CD4-positive, alpha-beta T cell treated with Interleukin-1 beta for 1 hour (primary cell): ENCODE data around the gene KCNMA1.
"Not testable (repeated sequence)": the region's sequence is repeated elsewhere in the genome, so short reads cannot be mapped to it uniquely, and the experiment has no call there.

Experiments
- DNase-seq, 2 donors: peaks; one replicate each; pipeline ENCODE4 v3.0.0-alpha.2; 2020 to 2022

KCNMA1 gene

DNA sequence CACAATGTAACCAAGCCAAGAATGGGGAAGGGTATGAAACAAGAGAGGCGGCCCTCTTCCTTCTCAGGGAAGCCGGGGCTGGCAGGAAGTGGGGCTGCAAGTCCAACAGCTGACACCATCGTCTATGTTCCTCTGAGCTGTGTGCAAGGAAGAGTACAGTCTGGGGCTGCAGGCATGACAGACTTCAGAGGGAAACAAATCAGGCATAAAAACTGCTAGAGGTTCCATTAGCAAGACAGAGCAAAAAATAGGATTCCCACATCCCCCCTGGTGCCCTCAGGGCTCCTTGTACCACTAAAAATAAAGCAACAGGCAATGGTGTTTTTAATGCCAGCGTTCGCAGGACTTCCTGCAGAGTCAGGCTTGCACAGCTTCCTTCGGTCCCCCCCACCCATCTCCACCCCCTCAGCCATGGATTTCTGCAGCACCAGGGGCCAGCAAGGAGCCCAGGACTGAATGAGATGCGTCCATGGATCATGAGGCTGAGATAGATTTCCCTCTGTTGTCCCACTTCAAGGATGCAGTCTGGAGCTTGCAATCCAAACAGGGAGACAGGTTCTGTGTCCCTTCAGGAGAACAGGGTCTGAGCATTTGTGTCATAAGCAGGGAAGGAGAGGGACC is 34.6 kb downstream of the KCNMA1 start:
- DNase-seq: no peak

DNA sequence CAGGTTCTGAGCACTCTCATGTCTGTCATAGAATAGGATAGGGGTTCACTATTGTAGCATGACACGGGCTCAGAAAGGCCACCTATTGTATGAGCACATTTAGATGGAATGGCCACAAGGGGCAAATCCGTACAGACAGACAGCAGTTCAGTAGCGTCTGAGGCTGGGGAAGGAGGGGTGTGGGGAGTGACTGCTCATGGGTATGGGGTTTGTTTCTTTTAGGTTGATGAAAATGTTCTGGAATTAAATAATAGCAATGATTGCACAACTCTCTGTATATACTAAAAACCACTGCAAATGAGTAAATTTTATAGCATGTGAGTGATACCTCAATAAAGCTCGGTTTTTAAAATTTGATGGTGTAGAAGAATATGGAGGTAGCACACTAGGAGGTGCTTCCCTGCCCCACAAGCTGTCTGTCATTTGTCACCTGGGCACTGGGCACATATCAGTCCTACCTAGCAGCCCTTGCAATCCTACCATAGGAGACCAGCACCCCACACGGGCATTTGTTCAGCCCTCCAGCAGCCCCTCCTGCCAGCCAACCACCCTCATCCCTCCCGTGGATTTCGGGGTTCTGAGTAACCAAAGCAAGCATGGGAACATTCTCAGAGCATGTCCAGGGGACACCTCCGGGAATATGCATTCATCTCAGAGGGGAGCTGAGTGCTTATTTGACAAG is 35.2 kb downstream of the KCNMA1 start:
- DNase-seq: no peak

DNA sequence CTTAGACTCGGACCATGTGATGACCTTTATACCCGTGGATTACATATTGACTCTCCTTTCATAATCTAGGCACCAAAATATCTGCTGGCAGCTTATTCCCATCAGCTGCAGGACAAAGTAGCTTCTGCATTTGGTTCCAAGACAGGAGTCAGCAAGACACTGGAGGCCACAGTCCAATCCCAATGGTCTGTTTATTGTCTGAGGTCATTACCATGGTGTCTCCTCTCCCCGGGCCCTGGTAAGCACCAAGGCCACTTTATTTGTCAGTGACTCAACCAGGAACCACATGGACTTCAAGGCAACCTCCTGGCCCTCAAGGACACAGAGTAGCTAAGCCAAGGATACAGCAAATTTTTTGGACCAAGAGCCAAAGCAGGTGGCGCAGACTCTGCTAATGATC is 36.1 kb downstream of the KCNMA1 start:
- no peak for DNase-seq

DNA sequence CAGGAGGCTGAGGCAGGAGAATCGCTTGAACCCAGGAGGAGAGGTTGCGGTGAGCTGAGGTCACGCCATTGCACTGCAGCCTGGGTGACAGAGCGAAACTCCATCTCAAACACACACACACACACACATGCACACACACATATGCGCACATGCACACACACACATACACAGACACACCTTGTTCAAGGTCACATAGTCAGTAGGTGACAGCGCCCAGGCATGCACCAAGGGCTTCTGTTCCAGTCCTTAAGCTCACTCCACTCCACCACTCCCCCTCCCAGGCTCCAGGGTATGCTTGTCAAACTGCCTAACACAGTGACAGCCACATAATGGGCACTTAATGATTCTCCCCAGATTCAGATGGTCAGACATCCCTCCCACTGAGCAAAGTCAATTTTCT is 37.0 kb downstream of the KCNMA1 start:
- DNase-seq: no peak

DNA sequence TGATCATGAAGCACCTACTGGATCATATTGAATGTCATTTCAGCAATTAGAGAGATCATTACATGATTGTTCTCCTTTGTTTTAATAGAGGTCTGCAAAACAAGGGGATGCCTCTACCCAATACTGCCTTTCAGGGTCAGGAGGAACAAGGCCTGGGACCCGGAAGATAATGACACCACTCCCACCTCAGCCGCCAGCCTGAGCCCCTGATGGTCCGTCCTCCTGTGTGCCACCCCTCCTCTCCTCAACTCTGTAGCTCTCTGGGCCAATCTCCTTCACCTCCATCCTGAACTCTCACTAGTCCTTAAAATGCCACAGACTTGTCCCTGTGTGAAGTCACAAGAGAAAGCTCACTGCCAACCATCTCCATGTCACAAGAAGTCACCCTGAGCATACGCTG is 38.0 kb downstream of the KCNMA1 start:
- DNase-seq: no peak

DNA sequence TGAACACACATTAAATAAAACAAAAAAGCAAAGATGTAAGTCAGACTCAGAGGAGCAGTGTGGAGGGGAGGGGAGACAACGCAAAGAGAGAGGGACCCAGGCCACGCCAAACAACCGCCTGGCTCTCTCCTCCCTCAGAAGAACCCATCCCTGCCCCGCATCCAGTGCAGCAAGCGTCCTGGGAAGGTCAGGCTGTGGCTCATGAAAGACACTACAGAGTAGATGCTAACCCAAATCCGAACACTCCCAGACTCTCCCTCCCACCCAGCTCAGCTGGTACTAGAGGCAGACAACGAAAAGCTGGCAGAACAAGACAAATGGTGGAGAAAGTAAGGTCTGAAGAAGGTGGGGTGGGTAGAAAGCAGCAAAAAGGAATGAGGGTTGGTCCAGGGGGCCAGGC is 39.0 kb downstream of the KCNMA1 start:
- DNase-seq: no peak

DNA sequence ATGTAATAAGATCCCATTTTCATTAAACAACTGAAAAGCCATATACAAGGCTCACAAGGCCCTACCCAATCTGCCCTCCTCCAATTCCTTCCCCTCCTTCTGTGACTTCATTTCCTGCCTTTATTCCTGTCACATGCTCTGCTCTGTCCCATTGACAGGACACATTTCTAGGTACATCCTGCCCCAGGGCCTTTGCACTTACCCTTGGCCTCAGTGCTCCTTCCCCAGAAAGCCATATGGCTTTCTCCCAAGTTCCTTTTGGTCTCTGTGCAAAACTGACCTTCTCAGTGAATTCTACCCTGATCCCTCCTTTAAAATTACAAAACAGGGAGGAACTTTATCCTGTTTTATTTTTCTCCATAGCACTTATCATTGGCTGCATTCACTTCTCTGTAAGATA is 40.0 kb downstream of the KCNMA1 start:
- no peak for DNase-seq

DNA sequence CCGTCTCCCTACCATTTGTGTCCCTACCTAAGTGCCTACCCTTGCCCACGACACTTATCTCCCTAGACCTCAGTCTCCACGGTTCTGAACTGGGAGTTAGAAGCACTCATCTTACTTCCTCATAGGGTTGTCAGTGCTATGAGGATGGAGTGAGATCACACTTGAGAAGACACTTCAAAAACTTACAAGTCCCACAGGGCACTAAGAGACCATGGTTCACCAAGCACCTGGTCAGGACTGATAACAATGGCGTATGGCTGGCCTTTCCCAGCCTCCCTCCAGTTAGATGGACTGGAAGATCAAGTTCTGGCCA is 43.2 kb downstream of the KCNMA1 start:
- no peak for DNase-seq

DNA sequence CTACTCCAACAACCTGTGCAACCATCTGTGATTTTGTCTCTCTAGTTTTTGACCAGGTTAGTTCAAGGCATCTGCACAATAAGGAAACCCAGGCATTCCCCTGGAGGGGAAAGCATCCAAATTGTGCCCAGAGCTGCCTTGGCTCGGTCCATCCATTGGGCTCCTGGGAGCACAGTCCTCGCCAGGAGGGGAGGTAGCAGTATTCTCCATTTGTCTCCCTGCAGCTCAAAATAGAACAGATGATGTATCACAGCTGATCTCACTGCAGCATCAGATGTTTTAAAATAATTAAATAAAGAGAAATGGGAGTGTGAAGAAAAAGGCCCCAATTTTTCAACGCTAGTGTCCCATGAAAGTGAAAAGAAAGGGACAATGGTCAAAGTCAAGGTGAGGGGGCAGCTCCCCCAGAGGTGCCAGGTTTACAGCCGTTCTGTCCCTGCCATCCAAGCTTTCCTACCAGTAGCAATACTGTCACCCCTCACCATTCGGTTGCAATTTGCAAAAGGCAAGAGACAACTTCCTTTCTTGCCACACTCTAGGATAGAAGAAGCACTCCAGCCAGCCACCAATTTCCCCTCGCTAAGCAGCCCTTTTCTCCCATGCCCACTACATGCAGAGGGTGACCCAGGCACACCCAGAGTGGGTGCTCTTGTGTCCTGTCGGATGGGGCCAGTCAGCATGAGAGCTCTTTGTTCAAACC is 43.7 kb downstream of the KCNMA1 start:
- no peak for DNase-seq

DNA sequence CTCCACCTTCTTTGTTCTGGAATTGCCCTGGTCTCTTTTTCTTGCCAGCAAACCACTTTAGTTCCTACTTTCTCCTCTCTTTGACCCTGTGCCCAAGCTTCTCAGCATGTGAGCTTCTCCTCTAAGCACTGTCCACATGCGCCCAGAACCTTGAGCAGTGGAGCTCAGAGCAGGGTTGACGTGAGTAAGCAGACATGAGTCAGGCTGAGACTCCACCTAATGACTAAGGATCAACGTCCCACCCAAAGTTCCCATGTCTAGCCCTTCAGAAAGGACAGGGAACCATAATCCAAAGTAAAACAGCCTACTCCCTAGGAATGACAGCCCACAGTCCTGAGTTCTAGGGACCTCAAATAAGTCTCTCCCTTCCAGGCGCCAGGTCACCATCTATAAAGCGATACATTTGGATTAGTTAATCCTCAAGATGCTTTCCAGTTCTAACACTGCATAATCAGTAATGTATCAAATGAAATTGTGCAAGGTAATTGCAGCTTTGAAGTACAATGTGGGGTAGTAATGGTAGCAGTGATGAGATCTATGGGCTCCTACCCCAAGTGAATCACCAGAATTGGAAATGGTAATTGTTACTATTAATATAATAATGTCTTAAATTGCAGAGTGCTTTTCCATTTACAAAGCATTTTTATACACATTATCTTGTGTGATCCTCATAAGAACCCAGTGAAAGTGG is 44.5 kb downstream of the KCNMA1 start:
- no peak for DNase-seq

DNA sequence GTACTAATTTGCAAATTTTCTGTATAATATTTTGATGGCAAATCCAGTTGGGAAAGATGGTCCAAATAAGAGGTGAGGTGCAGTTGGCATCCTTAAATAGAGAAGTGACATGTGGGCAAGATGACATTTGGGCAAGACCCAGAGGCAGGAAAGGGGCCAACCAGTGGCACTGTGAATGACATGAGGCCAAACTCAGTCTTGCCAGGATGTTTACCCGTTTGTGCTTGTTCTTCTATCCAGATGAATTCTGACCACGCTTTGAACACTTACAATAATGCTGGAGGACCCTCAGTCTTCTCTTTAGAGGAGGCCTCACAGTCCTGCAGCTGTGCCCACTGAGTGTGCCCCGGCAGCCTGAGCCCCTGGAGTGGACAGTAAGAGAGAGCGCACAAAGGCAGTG is 45.1 kb downstream of the KCNMA1 start:
- no peak for DNase-seq

DNA sequence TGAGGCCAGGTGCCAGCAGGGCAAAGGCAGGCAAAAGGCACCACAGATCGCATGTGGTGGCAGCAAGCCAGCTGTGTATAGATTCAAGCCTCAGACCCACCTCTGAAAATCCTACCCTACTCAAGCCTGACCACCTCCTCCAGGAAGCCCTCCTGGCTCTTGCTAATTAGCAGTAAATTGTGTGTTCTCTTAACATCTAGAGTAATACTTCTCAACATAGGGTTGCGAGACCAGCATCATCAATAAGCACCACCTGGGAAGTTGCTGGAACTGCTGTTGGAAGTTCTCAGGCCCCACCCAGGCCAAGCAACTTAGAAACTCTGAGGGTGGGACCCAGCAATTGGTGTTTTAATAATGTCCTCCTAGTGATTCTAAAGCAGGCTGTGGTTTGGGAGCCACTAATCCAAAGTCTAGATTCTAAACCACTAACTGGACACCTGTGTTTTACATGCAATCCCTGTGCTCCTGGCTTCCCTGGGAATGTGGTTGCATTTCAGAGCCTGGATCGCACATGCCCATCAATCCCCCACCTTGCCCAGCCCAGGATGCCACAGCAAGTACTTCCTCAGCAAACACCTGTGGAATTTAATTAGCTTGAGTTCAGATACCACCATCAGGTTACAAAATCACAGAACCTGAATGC is 46.2 kb downstream of the KCNMA1 start:
- DNase-seq: no peak

DNA sequence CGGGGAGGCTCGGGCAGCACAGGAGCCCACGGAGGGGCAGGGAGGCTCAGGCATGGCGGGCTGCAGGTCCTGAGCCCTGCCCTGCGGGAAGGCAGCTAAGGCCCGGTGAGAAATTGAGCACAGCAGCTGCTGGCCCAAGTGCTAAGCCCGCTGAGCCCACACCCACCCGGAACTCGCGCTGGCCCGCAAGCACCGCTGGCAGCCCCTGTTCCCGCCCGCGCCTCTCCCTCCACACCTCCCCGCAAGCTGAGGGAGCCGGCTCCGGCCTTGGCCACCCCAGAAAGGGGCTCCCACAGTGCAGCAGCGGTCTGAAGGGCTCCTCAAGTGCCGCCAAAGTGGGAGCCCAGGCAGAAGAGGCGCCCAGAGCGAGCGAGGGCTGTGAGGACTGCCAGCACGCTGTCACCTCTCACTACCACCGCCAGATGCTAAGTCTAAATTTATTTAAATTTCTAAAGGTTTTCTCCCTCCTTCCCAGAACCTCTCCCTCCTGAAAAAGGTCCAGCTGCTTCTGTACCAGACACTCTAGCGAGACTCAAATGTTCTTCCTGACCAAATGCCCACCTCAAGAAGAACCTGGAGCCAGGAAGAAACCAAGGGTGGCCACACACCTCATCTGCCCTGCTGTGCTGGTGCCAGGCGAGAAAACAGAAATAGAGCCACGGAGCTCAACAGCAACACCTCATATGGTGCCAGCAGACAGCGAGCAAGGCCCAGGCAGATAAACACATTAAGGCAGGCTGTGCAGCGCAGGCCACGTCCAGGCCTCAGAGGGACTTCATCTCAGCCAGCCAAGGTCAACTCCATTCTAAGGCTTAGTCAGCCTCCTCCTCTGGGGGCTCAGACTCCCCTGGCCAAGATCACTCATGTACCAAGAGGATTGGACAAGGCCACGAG is 47.0 kb downstream of the KCNMA1 start:
- DNase-seq: no peak

DNA sequence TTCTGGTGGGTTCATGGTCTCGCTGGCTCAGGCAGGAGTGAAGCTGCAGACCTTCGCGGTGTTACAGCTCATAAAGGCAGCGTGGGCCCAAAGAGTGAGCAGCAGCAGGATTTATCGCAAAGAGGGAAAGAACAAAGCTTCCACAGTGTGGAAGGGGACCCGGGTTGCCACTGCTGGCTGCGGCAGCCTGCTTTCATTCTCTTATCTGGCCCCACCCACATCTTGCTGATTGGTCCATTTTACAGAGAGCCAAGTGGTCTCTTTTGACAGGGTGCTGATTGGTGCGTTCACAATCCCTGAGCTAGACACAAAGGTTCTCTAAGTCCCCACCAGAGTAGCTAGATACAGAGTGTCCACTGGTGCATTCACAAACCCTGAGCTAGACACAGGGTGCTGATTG is 47.9 kb downstream of the KCNMA1 start:
- DNase-seq: not testable (repeated sequence)

DNA sequence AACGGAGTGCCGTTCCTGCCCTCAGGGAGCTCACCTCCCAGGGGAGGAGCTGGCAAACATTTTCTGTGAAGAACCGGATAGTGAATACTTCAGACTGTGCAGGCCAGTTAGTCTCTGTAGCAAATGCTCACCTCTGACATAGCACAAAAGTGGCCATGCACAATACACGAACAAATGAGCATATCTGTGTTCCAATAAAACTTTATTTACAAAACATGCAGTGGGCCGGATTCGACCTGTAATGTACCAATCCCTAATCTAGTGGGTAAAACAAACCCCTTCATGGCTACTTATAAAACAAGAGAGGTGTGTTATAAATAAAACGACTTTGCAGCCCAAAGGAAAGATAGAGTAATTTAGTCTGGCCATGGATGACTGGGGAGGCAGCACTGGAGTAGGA is 48.7 kb downstream of the KCNMA1 start:
- DNase-seq: no peak

DNA sequence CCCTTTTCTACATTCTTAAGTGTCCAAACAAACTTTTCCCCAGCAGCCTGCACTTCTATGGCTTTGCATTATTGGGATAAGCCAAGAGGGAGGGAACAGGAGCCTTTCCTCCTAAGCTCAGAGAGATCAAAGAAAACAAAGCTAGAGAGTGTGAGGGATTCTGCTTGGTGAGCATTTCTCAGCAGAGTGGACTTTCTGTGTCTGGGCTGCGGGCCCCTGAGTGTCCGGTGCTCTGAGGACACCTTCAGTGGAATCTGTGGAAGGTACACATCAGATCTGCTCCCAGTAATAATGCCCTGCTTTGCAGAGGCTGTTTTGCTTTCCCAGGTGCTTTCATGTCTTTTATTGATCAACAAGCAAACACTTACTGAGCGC is 50.2 kb downstream of the KCNMA1 start:
- DNase-seq: no peak

DNA sequence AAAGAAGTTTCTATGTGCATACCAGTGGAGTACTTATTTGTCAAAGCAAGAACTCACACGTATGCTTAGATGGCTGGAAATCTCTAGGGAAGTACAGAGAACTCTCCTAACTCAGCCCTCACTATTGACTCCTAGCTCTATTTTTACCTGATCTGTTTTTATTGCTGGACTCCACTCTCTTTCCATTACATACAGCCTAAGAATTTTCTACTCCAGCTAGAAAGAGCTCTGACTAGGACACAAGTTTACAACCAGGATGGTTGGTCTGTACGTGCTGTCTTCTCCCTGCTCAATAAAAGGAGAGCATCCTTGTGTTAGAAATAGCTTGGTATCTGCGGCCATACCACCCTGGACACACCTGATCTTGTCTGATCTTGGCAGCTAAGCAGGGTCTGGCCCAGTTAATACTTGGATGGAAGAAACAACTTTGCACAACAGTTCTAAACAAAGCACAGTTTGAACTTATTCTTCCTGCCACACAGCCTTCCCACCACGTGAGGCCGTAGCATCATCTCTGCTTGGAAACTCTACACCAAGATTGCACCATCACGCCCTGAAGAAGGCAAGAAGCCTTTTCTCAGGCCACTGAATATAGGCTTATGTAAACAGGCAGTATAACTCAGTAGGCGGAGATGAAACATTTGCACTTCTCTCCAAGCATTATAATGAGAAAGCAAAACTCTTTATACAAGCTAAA is 50.7 kb downstream of the KCNMA1 start:
- no peak for DNase-seq

DNA sequence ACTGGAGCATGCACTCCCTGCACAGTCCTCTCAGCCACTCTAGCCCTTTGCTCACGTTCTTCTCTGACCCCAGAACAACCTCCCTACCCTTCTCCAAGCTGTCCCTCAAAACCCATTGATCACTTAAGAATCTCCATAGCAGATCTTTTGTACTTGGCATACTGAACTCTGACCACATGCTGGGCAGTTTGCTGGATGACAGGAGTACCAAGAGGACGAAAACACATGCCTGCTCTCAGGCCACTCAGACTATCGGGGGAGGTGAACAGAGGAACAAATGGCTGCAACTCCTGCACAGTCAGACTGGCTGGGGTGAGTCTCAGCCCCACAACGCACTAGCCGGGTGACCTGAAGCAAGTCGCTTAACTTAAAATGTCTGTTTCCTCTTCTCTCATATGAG is 52.7 kb downstream of the KCNMA1 start:
- no peak for DNase-seq

DNA sequence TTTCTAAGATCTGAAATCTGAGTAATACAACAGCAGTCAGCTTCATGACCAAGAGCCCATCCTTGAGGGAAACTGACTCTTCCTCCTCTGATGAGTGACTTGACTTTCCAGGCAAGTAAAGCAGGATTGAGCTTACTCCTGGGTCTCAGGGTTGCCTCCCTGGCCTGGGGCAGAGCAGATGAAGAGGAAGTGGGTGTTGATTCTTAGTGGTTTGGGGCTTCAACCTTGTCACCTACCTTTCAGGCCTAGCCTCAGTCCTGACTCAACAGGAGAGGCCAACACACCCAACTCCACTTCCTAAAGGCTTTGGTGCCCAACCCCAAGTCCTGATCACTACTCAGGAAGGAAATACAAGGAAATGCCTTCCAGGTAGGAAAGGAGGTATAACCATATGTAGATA is 54.1 kb downstream of the KCNMA1 start:
- DNase-seq: no peak

DNA sequence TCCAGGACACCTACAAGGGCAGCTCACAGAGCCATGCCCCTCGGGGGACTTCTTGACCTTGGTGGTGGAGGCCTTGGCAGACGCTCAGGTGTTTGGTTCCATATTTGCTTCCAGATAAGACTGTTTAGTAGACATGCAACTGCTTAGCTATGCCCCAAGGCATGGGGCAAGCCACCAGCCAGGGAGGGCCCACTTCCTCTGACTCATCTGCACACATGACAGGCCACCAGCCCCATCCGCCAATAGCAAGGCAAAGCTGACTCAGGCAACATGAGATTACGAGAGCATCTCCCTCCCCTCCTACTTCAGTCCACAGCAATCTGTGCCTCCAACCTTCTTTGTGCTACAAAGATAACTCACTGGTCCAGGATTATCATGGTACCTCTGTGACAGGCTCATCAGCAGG is 54.9 kb downstream of the KCNMA1 start:
- DNase-seq: peak in 1 of 2 donors; percentile 9

DNA sequence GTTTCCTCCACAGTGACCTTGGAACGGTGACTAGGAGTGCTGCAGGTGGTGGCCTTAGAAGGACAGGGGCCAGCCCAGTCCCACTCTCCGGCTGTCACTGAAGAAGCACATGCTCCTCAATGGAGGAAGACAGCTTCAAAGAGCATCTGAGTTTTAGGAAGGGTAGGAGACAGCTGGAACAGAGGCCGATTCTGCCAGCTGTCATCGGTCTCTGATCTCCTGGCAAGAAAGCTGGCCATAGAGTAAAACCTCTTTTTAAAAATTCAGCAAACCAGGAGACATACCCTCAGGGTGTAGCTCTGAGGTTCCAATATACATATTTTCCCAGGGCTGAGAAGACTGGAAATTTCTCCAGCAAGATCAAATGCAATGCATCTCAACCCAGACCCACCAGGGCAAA is 55.9 kb downstream of the KCNMA1 start:
- no peak for DNase-seq

DNA sequence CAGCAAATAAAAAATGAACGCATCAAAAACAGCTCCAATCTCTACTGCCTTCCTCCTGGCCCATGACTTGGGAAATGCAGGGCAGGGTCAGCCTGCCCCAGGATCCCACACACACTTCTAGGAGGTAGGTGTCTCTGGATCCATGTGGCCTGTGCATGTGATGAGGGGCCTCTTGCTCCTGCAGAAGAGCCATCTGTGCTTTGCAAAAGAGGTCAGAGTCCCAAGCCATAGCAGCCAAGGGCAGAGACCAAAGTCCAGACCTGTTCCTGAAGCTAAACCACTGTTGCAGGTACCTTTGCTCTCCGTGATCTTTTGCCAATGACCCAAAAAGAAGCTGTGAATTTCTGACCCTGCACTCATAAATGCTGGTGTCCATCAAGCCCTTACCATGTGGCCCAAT is 57.1 kb downstream of the KCNMA1 start:
- DNase-seq: no peak
